DMS114 treated with DMSO at 0.1 percent for 48 hours (cell line): ENCODE measurements around the gene TBX10.
"Not testable (repeated sequence)": the region's sequence is repeated elsewhere in the genome, so short reads cannot be mapped to it uniquely, and the experiment has no call there.

ENCODE experiments used
- DNase-seq: peaks from one replicate; lab custom pipeline; 2025; ENCODE audit not compliant: unreplicated experiment; lab: John Stamatoyannopoulos, UW

The TBX10 gene

GRCh38 chr11:67632175-67632981 lies 7.2 kb downstream of the TBX10 start:
- no peak for DNase-seq

DNA sequence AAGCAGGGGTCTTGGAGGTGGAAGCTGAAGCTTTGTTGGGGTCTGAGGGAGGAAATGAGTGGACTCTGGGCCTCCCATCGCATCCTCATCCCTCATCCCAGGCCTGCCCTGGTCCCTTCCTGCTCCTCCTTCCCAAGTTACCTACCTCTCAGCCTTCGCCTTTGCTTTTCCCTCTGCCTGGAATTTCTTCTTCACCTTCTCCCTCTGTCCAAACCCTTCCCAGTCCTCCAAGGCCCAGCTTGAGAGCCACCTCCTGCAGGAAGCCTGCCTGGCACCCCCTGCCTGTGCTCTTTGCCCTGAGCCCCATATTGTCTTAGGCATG lies 7.7 kb downstream of the TBX10 start:
- DNase-seq: no peak

DNA sequence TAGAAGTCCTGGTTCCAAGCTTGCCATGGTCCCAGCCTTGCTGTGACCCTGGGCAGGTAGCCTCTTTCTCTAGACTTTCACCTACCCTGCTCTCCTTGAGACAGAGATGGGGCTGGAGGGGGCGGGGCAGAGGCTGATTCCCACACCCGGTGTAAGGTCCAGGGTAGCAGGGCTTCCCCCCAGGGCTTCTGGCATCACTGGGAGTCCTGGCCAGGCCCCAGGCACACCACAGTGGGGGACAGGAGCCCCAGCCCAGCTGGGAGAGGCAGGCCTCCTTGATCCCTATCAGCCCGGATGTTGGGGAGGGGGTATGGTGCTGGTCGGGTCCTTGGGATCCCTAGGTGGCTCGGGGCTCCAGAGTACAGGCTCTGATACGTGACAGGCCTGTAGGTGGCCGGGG lies 8.2 kb downstream of the TBX10 start:
- no peak for DNase-seq

GRCh38 chr11:67630943-67631331 lies 8.6 kb downstream of the TBX10 start:
- no peak for DNase-seq

DNA sequence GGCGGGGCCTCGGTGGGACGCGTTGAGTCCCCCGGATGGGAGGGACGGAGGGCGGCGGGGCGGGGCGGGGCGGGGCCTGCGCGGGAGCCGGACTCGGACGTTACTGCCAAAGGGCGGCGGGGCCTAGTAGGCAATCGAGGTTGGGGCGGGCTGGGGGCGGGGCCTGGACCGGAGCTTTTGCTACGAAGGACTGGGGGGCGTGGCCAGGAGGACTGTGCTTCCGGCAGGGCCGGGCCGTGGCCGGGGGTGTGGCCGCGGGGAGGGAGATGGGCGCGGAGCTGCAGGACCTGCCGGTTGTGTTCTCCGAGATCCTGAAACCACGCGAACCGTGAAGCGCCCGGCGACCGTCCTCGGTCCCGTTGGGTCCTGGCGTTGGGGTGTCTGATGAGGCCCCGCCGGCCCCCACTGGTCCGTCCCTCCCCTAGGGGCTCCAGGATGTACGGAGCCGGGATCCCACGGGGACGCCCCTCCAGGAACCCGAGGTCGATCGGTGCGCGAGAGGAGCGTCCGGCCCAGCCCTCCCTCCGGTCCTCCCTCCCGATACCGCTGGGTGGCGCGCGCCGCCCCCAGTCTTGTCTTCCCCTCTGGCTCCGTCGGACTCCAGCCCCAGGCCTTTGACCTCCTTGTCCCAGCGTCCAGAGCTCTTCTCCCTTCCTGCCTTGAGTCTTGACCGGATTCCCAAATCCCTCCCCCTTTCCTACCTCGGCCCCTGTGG lies 9.2 kb downstream of the TBX10 start:
- peak; percentile 100 for DNase-seq

DNA sequence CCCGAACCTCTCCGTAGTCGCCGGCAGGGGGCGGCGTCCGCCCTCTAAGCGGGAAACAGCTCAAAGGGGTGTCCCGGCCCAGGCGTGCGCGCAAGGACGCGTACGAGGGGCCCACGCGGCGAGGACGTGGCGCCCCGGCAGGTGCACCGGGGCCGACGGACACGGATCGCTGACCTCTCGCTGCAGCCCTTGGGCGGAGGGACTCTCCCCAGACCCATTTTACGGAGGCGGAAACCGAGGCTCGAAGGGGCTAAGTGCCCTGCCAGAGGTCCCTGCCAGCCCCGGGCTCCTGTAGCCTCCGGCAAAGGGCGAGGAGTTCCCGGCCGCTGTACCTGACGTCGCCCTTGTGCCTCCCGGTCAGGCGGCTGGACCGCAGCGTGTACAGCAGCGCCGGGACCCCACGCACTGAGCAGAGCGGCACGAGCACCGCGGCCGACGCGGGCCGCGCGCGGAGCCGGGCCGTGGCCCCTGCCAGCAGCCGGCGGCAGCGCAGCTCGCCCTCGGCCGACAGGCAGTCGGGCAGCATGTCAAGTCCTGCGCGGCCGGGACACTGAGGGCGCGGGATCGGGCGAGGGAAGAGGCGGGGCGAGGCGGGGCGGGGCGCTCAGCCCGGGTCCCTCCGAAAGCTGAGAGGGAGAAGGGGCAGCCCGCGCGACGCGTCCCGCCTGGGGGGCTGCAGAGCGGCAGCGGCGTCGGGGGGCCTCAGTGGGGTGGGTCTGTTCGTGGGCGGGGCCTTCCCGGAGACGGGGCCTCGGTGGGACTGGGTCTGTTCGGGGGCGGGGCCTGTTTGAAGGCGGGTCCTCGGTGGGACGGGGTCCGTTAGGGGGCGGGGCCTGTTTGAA lies 10.0 kb downstream of the TBX10 start, which contains the start of gene NUDT8:
Gene NUDT8 (minus strand): TSS at position 552 of the 842 bp plus-strand sequence. CDS start 26 bp downstream, at position 526.
- peak; percentile 98 for DNase-seq

DNA sequence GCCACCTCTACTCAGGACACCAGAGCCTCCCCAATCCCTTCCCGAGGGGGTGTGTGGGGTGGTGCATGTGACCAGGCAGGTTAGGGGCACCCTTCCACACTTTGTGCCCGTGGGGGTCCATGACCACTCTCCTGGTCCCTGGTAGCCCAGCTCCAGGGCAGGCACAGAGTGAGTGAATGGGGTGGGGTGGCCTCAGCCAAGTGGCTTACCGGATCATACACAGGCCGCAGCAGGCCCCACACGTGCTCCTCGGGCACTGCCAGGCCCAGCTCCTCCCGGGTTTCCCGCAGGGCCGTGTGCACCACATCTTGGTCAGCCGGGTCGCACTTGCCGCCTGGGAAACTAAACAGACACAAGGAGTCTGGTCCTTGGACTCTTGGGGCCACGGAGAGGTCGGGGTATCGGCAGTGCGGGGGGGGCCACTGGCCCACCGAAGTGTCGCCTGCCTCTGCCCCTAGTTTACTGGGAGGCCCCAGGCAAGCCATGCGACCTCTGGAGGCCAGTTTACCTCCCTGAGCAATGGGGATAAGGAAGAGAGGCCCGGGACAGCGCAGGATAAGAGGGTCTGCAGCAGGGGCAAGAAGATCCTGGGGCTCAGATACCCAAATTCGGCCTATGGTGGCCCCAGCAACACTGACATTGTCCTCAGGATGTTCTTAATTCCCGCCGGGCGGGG lies 10.7 kb downstream of the TBX10 start:
- no peak for DNase-seq

DNA sequence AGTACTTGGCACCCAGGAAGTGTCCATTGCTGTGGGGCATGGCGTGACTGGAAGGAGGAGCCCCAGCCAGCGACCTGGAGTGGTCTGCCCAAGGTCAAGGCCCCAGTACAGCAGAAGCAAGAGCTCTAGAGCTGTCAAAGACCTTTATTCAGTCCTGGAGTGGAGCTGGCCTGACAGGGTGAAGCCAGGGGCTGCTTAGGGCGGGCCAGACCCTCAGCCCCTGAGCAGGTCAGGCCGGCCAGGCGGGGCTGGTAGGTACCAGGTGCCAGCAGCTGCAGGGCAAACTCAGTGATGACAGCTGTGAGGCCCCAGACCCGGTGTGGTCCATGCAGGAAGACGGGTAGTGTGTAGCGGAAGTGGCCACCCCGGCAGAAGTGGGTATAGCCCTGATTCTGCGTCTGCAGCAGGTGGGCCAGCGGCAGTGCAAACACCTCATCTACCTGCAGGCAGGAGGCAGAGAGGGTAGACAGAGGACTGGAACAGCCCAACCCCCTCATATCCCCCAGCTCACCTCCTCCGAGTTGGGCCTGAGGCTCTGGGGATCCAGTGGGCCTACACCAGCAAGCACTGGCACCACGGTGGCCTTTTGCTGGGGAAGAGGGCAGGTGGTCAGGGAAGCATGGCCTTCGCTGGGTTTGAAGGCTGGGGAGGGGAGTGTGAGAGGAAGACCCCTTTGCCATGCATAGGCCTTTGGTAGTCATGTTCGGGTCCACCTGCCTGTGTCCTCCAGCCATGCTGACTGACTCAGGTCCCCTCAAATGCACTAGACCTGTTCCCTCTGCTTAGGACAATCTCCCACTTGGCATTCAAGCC lies 11.5 kb downstream of the TBX10 start:
- DNase-seq: no peak

GRCh38 chr11:67627441-67627811 lies 12.1 kb downstream of the TBX10 start:
- no peak for DNase-seq

GRCh38 chr11:67626970-67627369 lies 12.6 kb downstream of the TBX10 start:
- no peak for DNase-seq

GRCh38 chr11:67626131-67626833 lies 13.3 kb downstream of the TBX10 start:
- not testable (repeated sequence) for DNase-seq

GRCh38 chr11:67623795-67624194 lies 15.8 kb downstream of the TBX10 start:
- DNase-seq: not testable (repeated sequence)

- DNase-seq: not testable (repeated sequence)
These were observed 16.7 kb downstream of the TBX10 start for GRCh38 chr11:67622905-67623304.

GRCh38 chr11:67621928-67622327 lies 17.6 kb downstream of the TBX10 start:
- DNase-seq: not testable (repeated sequence)

- not testable (repeated sequence) for DNase-seq
These were observed 18.9 kb downstream of the TBX10 start for GRCh38 chr11:67620621-67621020.

DNA sequence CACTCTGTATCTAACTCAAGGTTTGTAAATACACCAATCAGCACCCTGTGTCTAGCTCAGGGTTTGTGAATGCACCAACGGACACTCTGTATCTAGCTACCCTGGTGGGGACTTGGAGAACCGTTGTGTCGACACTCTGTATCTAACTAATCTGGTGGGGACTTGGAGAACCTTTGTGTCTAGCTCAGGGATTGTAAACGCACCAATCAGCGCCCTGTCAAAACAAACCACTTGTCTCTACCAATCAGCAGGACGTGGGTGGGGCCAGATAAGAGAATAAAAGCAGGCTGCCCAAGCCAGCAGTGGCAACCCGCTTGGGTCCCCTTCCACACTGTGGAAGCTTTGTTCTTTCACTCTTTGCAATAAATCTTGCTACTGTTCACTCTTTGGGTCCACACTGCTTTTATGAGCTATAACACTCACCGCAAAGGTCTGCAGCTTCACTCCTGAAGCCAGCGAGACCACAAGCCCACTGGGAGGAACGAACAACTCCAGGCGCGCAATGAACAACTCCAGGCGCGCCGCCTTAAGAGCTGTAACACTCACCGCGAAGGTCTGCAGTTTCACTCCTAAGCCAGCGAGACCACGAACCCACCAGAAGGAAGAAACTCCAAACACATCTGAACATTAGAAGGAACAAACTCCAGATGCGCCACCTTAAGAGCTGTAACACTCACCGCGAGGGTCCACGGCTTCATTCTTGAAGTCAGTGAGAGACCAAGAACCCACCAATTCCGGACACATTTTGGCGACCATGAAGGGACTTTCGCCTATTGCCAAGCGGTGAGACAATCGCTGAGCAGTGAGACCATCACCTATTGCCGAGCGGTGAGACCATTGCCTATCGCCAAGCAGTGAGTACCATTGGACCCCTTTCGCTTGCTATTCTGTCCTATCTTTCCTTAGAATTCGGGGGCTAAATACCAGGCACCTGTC lies 19.6 kb downstream of the TBX10 start:
- not testable (repeated sequence) for DNase-seq

DNA sequence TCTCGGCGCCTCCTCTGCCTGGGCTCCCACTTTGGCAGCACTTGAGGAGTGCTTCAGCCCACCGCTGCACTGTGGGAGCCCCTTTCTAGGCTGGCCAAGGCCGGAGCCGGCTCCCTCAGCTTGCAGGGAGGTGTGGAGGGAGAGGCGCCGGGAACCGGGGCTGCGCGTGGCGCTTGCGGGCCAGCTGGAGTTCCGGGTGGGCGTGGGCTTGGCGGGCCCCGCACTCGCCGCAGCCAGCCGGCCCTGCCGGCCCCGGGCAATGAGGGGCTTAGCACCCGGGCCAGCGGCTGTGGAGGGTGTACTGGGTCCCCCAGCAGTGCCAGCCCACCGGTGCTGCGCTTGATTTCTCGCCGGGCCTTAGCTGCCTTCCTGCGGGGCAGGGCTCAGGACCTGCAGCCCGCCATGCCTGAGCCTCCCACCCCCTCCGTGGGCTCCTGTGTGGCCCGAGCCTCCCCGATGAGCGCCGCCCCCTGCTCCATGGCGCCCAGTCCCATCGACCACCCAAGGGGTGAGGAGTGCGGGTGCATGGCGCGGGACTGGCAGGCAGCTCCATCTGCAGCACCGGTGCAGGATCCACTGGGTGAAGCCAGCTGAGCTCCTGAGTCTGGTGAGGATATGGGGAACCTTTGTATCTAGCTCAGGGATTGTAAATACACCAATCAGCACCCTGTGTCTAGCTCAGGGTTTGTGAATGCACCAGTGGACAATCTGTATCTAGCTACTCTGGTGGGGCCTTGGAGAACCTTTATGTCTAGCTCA lies 20.5 kb downstream of the TBX10 start:
- DNase-seq: not testable (repeated sequence)
